ENCODE data around the gene RBMS3.

Gene RBMS3

GRCh38 chr3:30020380-30020779 is 739.5 kb downstream of the RBMS3 start:
- Histone ChIP-seq H2AK5ac (ENCODE audit: low read length) (no peak overlapping the region), H3K9me3 (ENCODE audit: insufficient read depth, low read depth, low read length) (peaks cover 2% of the 10 kb centered on the region), H4K91ac (ENCODE audit: low read depth, low read length) (no peak overlapping the region), H3K4ac (ENCODE audit: low read depth, low read length) (no peak overlapping the region), H3K18ac (ENCODE audit: low read length) (no peak overlapping the region), H3K9ac (ENCODE audit: low read length) (no peak overlapping the region), H3K79me2 (ENCODE audit: control insufficient read depth, insufficient read depth, low read length, poor library complexity) (no peaks in the 10 kb centered on the region), H3K14ac (ENCODE audit: low read length) (no peak overlapping the region), H2BK12ac (ENCODE audit: low read length) (no peak overlapping the region), H3K36me3 (ENCODE audit: control insufficient read depth in 1 of 2, insufficient read depth in 2 of 2, low read length in 2 of 2) (no peaks in the 10 kb centered on the region), H2BK5ac (ENCODE audit: low read depth, low read length, poor library complexity) (no peak overlapping the region), H3K27me3 (ENCODE audit: insufficient read depth, low read length) (no peaks in the 10 kb centered on the region), H4K12ac (ENCODE audit: low read depth, low read length) (no peak overlapping the region), H3K27ac (ENCODE audit: low read depth, low read length) (no peak overlapping the region), H2BK120ac (ENCODE audit: insufficient read depth, low read length, poor library complexity) (no peak overlapping the region), H3K23ac (ENCODE audit: low read length) (no peak overlapping the region), H4K8ac (ENCODE audit: low read depth, low read length) (no peak overlapping the region), H3K79me1 (ENCODE audit: low read length) (no peaks in the 10 kb centered on the region), H3K4me1 (ENCODE audit: control insufficient read depth in 1 of 2, insufficient read depth in 2 of 2, low read length in 2 of 2) (no peaks in the 10 kb centered on the region), H3K4me2 (ENCODE audit: low read length) (no peak overlapping the region), H2AFZ (ENCODE audit: insufficient read depth, low read length, poor library complexity) (no peak overlapping the region), H3K4me3 (ENCODE audit: low read depth, low read length) (no peak overlapping the region)
- no CpG with 5 or more reads among the region's 1 CpG for WGBS (ENCODE audit: extremely low coverage, insufficient coverage, insufficient read length)
- no peak for DNase-seq

- Histone ChIP-seq H3K23ac (ENCODE audit: low read length) (no peak overlapping the region), H3K4me2 (ENCODE audit: low read length) (no peak overlapping the region), H3K9ac (ENCODE audit: low read length) (no peak overlapping the region), H3K9me3 (ENCODE audit: insufficient read depth, low read depth, low read length) (no peaks in the 10 kb centered on the region), H2AFZ (ENCODE audit: insufficient read depth, low read length, poor library complexity) (no peak overlapping the region), H2BK120ac (ENCODE audit: insufficient read depth, low read length, poor library complexity) (no peak overlapping the region), H4K91ac (ENCODE audit: low read depth, low read length) (no peak overlapping the region), H2BK5ac (ENCODE audit: low read depth, low read length, poor library complexity) (no peak overlapping the region), H4K8ac (ENCODE audit: low read depth, low read length) (no peak overlapping the region), H3K79me1 (ENCODE audit: low read length) (no peaks in the 10 kb centered on the region), H3K14ac (ENCODE audit: low read length) (no peak overlapping the region), H4K12ac (ENCODE audit: low read depth, low read length) (no peak overlapping the region), H3K4ac (ENCODE audit: low read depth, low read length) (no peak overlapping the region), H3K36me3 (ENCODE audit: control insufficient read depth in 1 of 2, insufficient read depth in 2 of 2, low read length in 2 of 2) (no peaks in the 10 kb centered on the region), H2AK5ac (ENCODE audit: low read length) (no peak overlapping the region), H3K4me3 (ENCODE audit: low read depth, low read length) (no peak overlapping the region), H2BK12ac (ENCODE audit: low read length) (no peak overlapping the region), H3K79me2 (ENCODE audit: control insufficient read depth, insufficient read depth, low read length, poor library complexity) (no peaks in the 10 kb centered on the region), H3K18ac (ENCODE audit: low read length) (no peak overlapping the region), H3K27me3 (ENCODE audit: insufficient read depth, low read length) (no peaks in the 10 kb centered on the region), H3K27ac (ENCODE audit: low read depth, low read length) (no peak overlapping the region), H3K4me1 (ENCODE audit: control insufficient read depth in 1 of 2, insufficient read depth in 2 of 2, low read length in 2 of 2) (no peaks in the 10 kb centered on the region)
- DNase-seq: no peak
- no CpG with 5 or more reads among the region's 4 CpGs for WGBS (ENCODE audit: extremely low coverage, insufficient coverage, insufficient read length)
Observed at GRCh38 chr3:30024466-30024865, 743.6 kb downstream of the RBMS3 start.

GRCh38 chr3:30026851-30027250 is 746.0 kb downstream of the RBMS3 start:
- no peak overlapping the region for H2AK5ac ChIP-seq (ENCODE audit: low read length)
- no peak overlapping the region for H4K12ac ChIP-seq (ENCODE audit: low read depth, low read length)
- H3K14ac ChIP-seq (ENCODE audit: low read length): no peak overlapping the region
- no peaks in the 10 kb centered on the region for H3K79me1 ChIP-seq (ENCODE audit: low read length)
- no peak overlapping the region for H2BK120ac ChIP-seq (ENCODE audit: insufficient read depth, low read length, poor library complexity)
- H2BK12ac ChIP-seq (ENCODE audit: low read length): no peak overlapping the region
- H4K91ac ChIP-seq (ENCODE audit: low read depth, low read length): no peak overlapping the region
- H3K27me3 ChIP-seq (ENCODE audit: insufficient read depth, low read length): no peaks in the 10 kb centered on the region
- no peak overlapping the region for H3K4me2 ChIP-seq (ENCODE audit: low read length)
- H3K4ac ChIP-seq (ENCODE audit: low read depth, low read length): no peak overlapping the region
- H2BK5ac ChIP-seq (ENCODE audit: low read depth, low read length, poor library complexity): no peak overlapping the region
- no peak overlapping the region for H3K9ac ChIP-seq (ENCODE audit: low read length)
- no peak overlapping the region for H3K27ac ChIP-seq (ENCODE audit: low read depth, low read length)
- H3K4me1 ChIP-seq (ENCODE audit: control insufficient read depth in 1 of 2, insufficient read depth in 2 of 2, low read length in 2 of 2): no peaks in the 10 kb centered on the region
- no peak overlapping the region for H3K18ac ChIP-seq (ENCODE audit: low read length)
- no peak overlapping the region for H3K4me3 ChIP-seq (ENCODE audit: low read depth, low read length)
- H3K9me3 ChIP-seq (ENCODE audit: insufficient read depth, low read depth, low read length): no peaks in the 10 kb centered on the region
- H3K36me3 ChIP-seq (ENCODE audit: control insufficient read depth in 1 of 2, insufficient read depth in 2 of 2, low read length in 2 of 2): no peaks in the 10 kb centered on the region
- DNase-seq: no peak
- H3K23ac ChIP-seq (ENCODE audit: low read length): no peak overlapping the region
- H2AFZ ChIP-seq (ENCODE audit: insufficient read depth, low read length, poor library complexity): no peak overlapping the region
- H4K8ac ChIP-seq (ENCODE audit: low read depth, low read length): no peak overlapping the region
- no peaks in the 10 kb centered on the region for H3K79me2 ChIP-seq (ENCODE audit: control insufficient read depth, insufficient read depth, low read length, poor library complexity)
- WGBS (ENCODE audit: extremely low coverage, insufficient coverage, insufficient read length): no CpG with 5 or more reads among the region's 1 CpG

GRCh38 chr3:30034246-30034991 is 753.5 kb downstream of the RBMS3 start:
- no peak overlapping the region for H3K14ac ChIP-seq (ENCODE audit: low read length)
- H3K27me3 ChIP-seq (ENCODE audit: insufficient read depth, low read length): no peaks in the 10 kb centered on the region
- no peak overlapping the region for H3K4me2 ChIP-seq (ENCODE audit: low read length)
- H4K8ac ChIP-seq (ENCODE audit: low read depth, low read length): no peak overlapping the region
- H2BK120ac ChIP-seq (ENCODE audit: insufficient read depth, low read length, poor library complexity): no peak overlapping the region
- H2BK5ac ChIP-seq (ENCODE audit: low read depth, low read length, poor library complexity): no peak overlapping the region
- no peak overlapping the region for H3K23ac ChIP-seq (ENCODE audit: low read length)
- H2AFZ ChIP-seq (ENCODE audit: insufficient read depth, low read length, poor library complexity): no peak overlapping the region
- no peaks in the 10 kb centered on the region for H3K79me1 ChIP-seq (ENCODE audit: low read length)
- H3K9me3 ChIP-seq (ENCODE audit: insufficient read depth, low read depth, low read length): no peaks in the 10 kb centered on the region
- DNase-seq: no peak
- H3K4me3 ChIP-seq (ENCODE audit: low read depth, low read length): no peak overlapping the region
- H2BK12ac ChIP-seq (ENCODE audit: low read length): no peak overlapping the region
- H3K4me1 ChIP-seq (ENCODE audit: control insufficient read depth in 1 of 2, insufficient read depth in 2 of 2, low read length in 2 of 2): no peaks in the 10 kb centered on the region
- H3K79me2 ChIP-seq (ENCODE audit: control insufficient read depth, insufficient read depth, low read length, poor library complexity): no peaks in the 10 kb centered on the region
- no CpG with 5 or more reads among the region's 1 CpG for WGBS (ENCODE audit: extremely low coverage, insufficient coverage, insufficient read length)
- H3K18ac ChIP-seq (ENCODE audit: low read length): no peak overlapping the region
- H4K91ac ChIP-seq (ENCODE audit: low read depth, low read length): no peak overlapping the region
- H3K9ac ChIP-seq (ENCODE audit: low read length): no peak overlapping the region
- no peak overlapping the region for H3K4ac ChIP-seq (ENCODE audit: low read depth, low read length)
- H2AK5ac ChIP-seq (ENCODE audit: low read length): no peak overlapping the region
- H4K12ac ChIP-seq (ENCODE audit: low read depth, low read length): no peak overlapping the region
- H3K36me3 ChIP-seq (ENCODE audit: control insufficient read depth in 1 of 2, insufficient read depth in 2 of 2, low read length in 2 of 2): no peaks in the 10 kb centered on the region
- no peak overlapping the region for H3K27ac ChIP-seq (ENCODE audit: low read depth, low read length)
